HepG2 (cell line): ENCODE measurements around the gene MFAP2. TPM values are rescaled to one million over a fixed set of nuclear protein-coding genes. Genes with fewer than 3 reads are reported as not detected.
A peak's percentile ranks its signal among the peaks of the same experiment; 100 is the strongest.

Source experiments
- ATAD3A ChIP-seq: sonication (generic); formaldehyde crosslinking; IDR thresholded peaks from 2 replicates; pipeline ENCODE4 v1.4.0; 2020; ENCODE audit warnings: missing genetic modification reagents
- HDAC1 ChIP-seq: sonication (generic); formaldehyde crosslinking; IDR thresholded peaks from 2 replicates; pipeline ENCODE4 v1.5.1; 2020; ENCODE audit warnings: mild to moderate bottlenecking, missing genetic modification reagents
- HNRNPUL1 ChIP-seq: fragments of 200-400 bp; formaldehyde crosslinking; IDR thresholded peaks from 2 replicates; pipeline ENCODE4 v1.6.1; 2017; ENCODE audit warnings: low read depth, mild to moderate bottlenecking, low read length, moderate library complexity
- MTF2 ChIP-seq: sonication (generic); formaldehyde crosslinking; IDR thresholded peaks from 2 replicates; pipeline ENCODE4 v1.5.0; 2020; ENCODE audit warnings: missing genetic modification reagents, borderline replicate concordance
- MYC ChIP-seq: sonication (generic); formaldehyde crosslinking; IDR thresholded peaks from 2 replicates; pipeline ENCODE4 v1.9.0; 2021; ENCODE audit warnings: missing genetic modification reagents, borderline replicate concordance
- PBX2 ChIP-seq: IDR thresholded peaks from 2 replicates; pipeline ENCODE4 v1.6.1; 2016; ENCODE audit warnings: control low read depth
- PRDM10 ChIP-seq: sonication (generic); formaldehyde crosslinking; IDR thresholded peaks from 2 replicates; pipeline ENCODE4 v1.4.0; 2020; ENCODE audit warnings: low read depth, missing genetic modification reagents
- SALL1 ChIP-seq: sonication (generic); formaldehyde crosslinking; IDR thresholded peaks from 2 replicates; pipeline ENCODE4 v1.8.0; 2022; ENCODE audit warnings: mild to moderate bottlenecking, missing genetic modification reagents
- TEAD3 ChIP-seq: optimal IDR thresholded peaks from 2 replicates; pipeline ENCODE3; 2016; ENCODE audit warnings: borderline replicate concordance
- U2AF2 ChIP-seq: fragments of 200-400 bp; formaldehyde crosslinking; IDR thresholded peaks from 2 replicates; pipeline ENCODE4 v1.6.1; 2017; ENCODE audit warnings: low read depth, mild to moderate bottlenecking, low read length
- WIZ ChIP-seq: sonication (generic); formaldehyde crosslinking; IDR thresholded peaks from 2 replicates; pipeline ENCODE4 v1.5.1; 2020; ENCODE audit warnings: mild to moderate bottlenecking, missing genetic modification reagents
- ZNF333 ChIP-seq: sonication (generic); formaldehyde crosslinking; IDR thresholded peaks from 2 replicates; pipeline ENCODE4 v1.4.0; 2020; ENCODE audit warnings: mild to moderate bottlenecking, missing genetic modification reagents, borderline replicate concordance
- ZNF33B ChIP-seq: sonication (generic); formaldehyde crosslinking; IDR thresholded peaks from 2 replicates; pipeline ENCODE4 v1.5.1; 2020; ENCODE audit warnings: mild to moderate bottlenecking, missing genetic modification reagents
- polyA plus RNA-seq, 8 experiments: library from polyadenylated mRNA; depleted of rRNA in 3 of 8; stranded (reverse) in 7 of 8; unstranded in 1 of 8; fragments of >200 nt; fragmentation: Illumina TruSeq in 4 of 8; extraction: Trizol in 4 of 8; gene quantifications; 2 replicates each; pipeline versions ENCODE4 v1.2.1 to v1.2.3, GENCODE V29; 2011 to 2016; ENCODE audit warnings: low read depth in 4 of 8, missing spikeins in 1 of 8, mixed read lengths in 1 of 8; ENCODE audit not compliant: insufficient read depth in 1 of 8
- total RNA-seq, 5 experiments: library from RNA; depleted of rRNA; stranded (reverse); fragments of >200 nt; fragmentation: Illumina TruSeq; extraction: Trizol; gene quantifications; 2 replicates each; pipeline ENCODE4 v1.2.3, GENCODE V29; 2016; ENCODE audit warnings: low read depth in 1 of 5
- TF ChIP-seq, protein P1 (sequence below): sonication (generic); formaldehyde crosslinking; IDR thresholded peaks from 2 replicates; pipeline ENCODE4 v1.4.0; 2020; ENCODE audit warnings: mild to moderate bottlenecking, missing genetic modification reagents
- TF ChIP-seq, protein P2 (sequence below): sonication (generic); formaldehyde crosslinking; IDR thresholded peaks from 2 replicates; pipeline ENCODE4 v1.4.0; 2020; ENCODE audit warnings: mild to moderate bottlenecking, missing genetic modification reagents

The MFAP2 gene
- total and polyA plus RNA-seq, 2 of the 13 experiments (the other 11 are each of a cell fraction or from before 2014, with no cell fraction given): 1.1 to 1.4 TPM

DNA sequence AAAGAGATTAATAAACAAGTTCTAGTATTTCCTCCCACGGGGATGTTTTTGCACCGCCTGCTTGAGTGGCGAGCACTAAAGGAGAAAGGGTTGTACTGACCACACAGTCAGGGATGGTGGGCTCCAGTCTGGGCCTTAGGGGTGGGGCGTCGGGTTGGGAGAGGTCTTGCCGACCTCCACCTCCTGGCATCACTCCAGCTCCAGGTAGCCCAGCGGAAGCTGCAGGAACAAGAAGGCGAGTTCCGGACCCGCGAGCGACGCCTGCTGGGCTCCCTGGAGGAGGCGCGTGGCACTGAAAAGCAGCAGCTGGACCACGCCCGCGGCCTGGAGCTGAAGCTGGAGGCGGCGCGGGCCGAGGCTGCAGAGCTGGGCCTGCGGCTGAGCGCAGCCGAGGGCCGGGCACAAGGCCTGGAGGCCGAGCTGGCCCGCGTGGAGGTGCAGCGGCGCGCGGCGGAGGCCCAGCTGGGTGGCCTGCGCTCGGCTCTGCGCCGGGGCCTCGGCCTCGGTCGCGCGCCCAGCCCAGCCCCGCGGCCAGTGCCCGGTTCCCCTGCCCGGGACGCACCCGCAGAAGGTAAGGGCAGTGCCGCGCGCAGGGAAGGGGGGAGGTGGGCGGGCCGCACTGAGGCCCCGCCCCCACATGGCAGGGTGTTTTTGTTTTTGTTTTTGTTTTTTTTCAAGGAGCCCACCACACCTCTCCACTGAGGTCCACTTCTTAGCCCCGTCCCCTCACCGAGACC is 19.7 kb downstream of the MFAP2 start (continued):
- TF ChIP-seq PRDM10 (no peak), ATAD3A (CRISPR knock-in tag) (no peak), HNRNPUL1 (no peak), WIZ (no peak), ZNF333 (CRISPR knock-in tag) (no peak), SALL1 (CRISPR knock-in tag) (peak; percentile 48), PBX2 (no peak), MTF2 (CRISPR knock-in tag) (no peak), MYC (CRISPR knock-in tag) (peak; percentile 83), ZNF33B (CRISPR knock-in tag) (no peak), HDAC1 (CRISPR knock-in tag) (no peak; the same call in none of the 2 replicates), U2AF2 (no peak), TEAD3 (CRISPR knock-in tag) (peak; percentile 35)
- TF ChIP-seq, protein P1, sequence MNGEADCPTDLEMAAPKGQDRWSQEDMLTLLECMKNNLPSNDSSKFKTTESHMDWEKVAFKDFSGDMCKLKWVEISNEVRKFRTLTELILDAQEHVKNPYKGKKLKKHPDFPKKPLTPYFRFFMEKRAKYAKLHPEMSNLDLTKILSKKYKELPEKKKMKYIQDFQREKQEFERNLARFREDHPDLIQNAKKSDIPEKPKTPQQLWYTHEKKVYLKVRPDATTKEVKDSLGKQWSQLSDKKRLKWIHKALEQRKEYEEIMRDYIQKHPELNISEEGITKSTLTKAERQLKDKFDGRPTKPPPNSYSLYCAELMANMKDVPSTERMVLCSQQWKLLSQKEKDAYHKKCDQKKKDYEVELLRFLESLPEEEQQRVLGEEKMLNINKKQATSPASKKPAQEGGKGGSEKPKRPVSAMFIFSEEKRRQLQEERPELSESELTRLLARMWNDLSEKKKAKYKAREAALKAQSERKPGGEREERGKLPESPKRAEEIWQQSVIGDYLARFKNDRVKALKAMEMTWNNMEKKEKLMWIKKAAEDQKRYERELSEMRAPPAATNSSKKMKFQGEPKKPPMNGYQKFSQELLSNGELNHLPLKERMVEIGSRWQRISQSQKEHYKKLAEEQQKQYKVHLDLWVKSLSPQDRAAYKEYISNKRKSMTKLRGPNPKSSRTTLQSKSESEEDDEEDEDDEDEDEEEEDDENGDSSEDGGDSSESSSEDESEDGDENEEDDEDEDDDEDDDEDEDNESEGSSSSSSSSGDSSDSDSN: peak; percentile 68; the same call in 1 of the 2 replicates
- TF ChIP-seq, protein P2, sequence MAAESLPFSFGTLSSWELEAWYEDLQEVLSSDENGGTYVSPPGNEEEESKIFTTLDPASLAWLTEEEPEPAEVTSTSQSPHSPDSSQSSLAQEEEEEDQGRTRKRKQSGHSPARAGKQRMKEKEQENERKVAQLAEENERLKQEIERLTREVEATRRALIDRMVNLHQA (CRISPR knock-in tag): no peak
